ENCODE measurements around the gene RNASE4.

GRCh38 chr14:20734430-20734806, 50.1 kb downstream of the RNASE4 start:
- TF ChIP-seq CTCF (IDR thresholded peaks at IDR 0.05; ENCODE audit: extremely low read depth in 1 of 2, insufficient read depth in 1 of 2, low read depth in 1 of 2, low read length in 2 of 2) (no peak), POLR2A (IDR thresholded peaks at IDR 0.05; ENCODE audit: low read depth, low read length) (no peak)
